ENCODE data around the gene GUCA2A. TPM values are rescaled to one million over a fixed set of nuclear protein-coding genes. Genes with fewer than 3 reads are reported as not detected.

The GUCA2A gene, protein sequence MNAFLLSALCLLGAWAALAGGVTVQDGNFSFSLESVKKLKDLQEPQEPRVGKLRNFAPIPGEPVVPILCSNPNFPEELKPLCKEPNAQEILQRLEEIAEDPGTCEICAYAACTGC
- total RNA-seq = not detected

DNA sequence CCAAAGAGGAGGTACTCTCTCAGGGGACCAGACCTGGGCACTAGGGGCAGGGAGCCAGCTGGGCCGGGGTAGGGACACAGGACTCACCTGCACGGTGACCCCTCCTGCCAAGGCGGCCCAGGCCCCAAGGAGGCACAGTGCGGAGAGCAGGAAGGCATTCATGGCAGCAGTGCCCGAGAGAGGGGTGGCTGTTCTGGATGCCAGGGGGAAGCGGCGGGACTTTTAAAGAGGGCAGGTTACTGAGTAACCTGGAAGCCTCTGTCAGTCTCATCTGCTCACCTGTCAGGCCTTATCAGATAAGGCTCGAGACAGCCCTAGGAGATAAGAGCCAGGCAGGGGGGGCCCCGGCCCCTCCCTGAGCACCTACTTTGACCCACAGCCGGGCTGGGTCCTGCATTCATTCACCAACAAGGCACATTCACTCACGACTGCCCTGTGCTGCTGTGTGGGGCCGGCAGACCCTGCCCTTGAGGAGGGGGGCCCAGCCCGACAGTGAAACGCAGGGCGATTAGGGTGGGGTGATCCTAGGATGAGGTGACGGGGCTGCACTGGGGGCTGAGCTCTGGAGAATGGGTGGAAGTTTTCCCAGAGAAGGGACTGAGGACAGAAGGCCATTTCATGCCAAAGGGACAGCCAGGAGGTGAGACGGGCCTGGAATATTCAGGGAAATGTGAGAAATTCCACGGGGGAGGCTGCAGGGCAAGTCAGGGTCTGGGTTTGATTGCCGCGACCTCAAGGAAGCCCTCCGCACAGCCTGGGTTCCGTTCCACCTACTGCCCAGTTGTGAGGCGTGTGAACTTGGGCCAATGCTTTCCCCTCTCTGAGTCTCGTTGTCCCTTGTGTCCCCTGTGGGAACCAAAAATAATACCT lies at the start of gene GUCA2A:
Gene GUCA2A, minus strand, starts transcription at position 195 of the 870 bp plus-strand sequence. Its CDS starts 33 bp downstream, at position 162.

DNA sequence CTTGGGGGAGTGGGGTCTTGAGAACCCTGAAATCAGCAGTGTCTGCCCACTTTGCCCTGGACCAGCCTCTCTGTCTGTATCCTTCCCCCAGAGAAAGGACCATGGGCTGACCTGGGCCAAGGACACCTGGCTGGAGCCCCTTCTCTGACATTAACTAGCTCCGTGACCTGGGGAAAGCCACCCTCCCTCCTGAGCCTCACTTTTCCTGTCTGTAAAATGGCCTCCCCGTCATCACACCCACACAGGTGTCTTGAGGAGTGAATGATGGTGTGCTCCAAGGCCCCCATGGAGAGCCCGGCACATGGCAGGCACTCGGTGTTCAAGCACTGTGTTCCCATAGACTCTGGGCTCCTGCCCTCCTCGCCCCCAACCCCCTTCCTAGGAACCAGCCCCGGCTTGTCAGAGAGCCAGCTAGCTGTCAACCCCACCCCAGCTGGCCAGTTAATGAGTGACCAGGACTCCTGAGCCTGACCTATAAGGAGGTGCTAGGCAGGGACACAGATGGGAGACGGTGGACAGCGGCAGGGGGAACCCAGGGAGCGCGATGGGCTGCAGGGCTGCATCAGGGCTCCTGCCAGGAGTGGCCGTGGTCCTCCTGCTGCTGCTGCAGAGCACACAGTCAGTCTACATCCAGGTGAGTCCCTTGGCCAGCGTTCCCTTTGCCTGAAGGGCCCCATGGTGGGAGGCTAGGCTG lies 11.5 kb downstream of the GUCA2A start, which contains the start of gene GUCA2B:
Gene GUCA2B, plus strand, starts transcription at position 504 of the 694 bp plus-strand sequence. Its CDS starts 41 bp downstream, at position 545.

Other genes with a start within 250 kb of the GUCA2A start
- 10 to 100 TPM; 23.1 to 23.8 TPM for gene HIVEP3, start 245.8 kb downstream of the GUCA2A start, total RNA-seq
- gene GUCA2B, start 11.3 kb downstream of the GUCA2A start, total RNA-seq = not detected
- gene FOXJ3, start 170.5 kb upstream of the GUCA2A start, total RNA-seq = 10 to 100 TPM; 51.1 to 52.0 TPM
- gene RIMKLA, start 216.0 kb upstream of the GUCA2A start, total RNA-seq = 1 to 10 TPM; 1.4 to 2.0 TPM

Measured in activated naive CD4-positive, alpha-beta T cell treated with anti-CD3 and anti-CD28 coated beads, Interleukin-2, amount 10 ng/mL, durations not matched to agents 5 hours and 36 hours (primary cell).